Jurkat, Clone E6-1 (cell line): Measurements from ENCODE around the gene WDR5.

Source experiments
- DNase-seq: peaks from one replicate; pipeline ENCODE4 v3.0.0-alpha.2; 2011; ENCODE audit warnings: low read depth, low spot score
- H3K4me3 ChIP-seq: 2 replicates; pipeline ENCODE4 v1.5.1; 2011; ENCODE audit warnings: mild to moderate bottlenecking, low read length, control low read depth, moderate library complexity

WDR5 gene

DNA sequence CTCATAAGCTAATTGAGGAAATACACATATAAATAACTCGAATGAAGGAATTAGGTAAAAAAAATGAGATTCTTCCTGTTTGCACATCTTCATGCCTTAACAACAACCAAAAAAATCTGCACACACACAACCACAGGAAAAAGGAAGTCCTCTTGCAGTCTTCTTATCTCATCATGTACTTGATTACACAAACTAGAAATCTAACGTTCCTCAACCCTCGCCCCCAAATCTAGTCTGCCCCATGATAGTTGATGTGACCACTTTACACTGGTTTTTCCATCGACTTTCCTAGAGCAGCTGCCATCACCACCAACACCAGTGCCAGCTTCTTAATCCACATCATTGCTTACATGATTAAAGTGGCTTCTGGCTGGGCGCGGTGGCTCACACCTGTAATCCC, 59.7 kb downstream of the WDR5 start:
- peak; percentile 63 for DNase-seq
- H3K4me3 ChIP-seq = no peak overlapping the region

DNA sequence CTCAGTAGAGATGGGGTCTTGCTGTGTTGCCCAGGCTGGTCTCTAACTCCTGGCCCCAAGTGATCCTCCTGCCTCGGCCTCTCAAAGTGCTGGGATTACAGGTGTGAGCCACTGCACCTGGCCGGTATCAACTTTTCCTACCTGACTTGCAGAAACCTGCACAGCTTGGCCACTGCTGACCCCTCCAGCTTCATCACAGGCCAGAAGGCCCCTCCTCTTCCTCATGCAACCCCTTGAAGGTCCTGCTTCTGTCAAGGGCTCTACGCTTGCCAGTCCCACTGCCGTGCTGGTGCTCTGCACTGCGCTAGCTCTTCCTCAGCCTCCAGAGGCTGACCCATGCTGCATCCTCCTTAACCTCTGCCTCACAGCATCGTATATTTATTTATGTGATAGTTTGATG, 61.0 kb downstream of the WDR5 start:
- no peak for DNase-seq
- no peak overlapping the region for H3K4me3 ChIP-seq

DNA sequence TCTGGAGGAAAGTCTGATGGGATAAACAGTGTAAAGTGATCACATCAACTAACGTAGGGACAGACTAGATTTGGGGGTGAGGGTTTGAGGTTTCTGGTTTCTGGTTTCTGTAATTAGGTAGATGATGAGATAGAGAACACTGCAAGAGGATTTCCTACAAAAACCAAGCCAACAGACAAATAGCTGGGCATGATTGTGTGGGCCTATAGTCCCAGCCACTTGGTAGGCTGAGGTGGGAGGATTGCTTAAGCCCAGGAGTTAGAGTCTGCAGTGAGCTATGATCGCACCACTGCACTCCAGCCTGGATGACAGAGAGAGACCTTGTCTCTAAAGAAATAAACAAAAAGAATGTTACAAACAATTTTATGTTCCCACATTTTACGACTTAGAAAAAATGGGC, 62.9 kb downstream of the WDR5 start:
- no peak overlapping the region for H3K4me3 ChIP-seq
- peak; percentile 37 for DNase-seq

DNA sequence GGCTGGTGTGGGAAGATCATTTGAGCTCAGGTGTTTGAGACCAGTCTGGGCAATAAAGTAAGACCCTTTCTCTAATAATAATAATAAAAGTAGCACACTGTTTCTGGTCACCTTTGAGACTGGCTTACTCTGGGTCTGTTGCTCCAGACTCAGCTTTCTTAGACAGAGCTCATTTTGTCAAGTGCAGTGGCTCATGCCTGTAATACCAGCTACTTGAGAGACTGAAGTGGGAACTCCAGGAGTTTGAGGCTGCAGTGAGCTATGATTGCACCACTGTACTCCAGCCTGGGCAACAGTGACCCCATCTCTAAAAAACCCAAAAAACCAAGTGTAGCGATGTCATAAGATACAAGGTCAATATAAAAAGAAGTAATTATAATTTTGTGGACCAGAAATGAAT, 64.8 kb downstream of the WDR5 start:
- no peak for DNase-seq

DNA sequence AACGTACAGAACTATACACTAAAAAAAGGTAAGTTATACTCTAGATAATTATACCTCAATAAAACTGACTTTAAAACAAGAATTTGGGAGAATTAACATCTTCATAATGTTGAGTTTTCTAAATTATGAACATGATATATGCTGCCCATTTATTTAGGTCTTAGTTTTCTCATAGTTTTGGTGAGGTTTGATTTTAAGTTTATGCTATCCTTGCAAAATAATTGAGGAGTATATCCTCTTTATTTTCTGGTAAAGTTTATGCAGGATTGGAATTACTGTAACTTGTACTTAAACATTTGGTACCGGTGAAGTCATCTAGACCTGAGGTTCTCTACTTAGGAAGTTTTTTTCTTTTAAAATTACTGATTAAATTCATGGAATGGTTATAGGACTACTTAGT, 67.3 kb downstream of the WDR5 start:
- no peak for DNase-seq
- no peak overlapping the region for H3K4me3 ChIP-seq

More for the DNA sequence above, 64.8 kb downstream of the WDR5 start:
- H3K4me3 ChIP-seq = no peak overlapping the region

DNA sequence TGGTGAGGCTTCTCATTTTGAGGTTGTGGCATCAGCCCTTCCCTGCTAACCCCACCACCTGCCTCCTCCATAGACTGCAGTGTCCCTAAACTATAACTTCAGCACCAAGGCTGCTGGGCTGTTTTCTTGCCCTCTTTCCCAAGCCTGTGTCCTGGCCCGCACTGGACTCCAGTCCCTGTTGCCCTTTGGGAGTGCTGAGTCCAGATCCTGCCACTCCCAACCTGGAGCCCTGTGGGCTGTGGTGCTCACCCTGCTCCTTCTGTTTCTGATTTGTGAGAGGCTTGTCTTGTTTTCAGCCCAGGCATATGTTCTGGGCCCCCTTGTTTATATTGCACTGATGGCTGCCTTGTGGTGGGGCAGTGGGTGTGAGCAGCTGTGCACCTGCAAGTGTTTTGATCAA, 68.2 kb downstream of the WDR5 start:
- no peak for DNase-seq
- no peak overlapping the region for H3K4me3 ChIP-seq

DNA sequence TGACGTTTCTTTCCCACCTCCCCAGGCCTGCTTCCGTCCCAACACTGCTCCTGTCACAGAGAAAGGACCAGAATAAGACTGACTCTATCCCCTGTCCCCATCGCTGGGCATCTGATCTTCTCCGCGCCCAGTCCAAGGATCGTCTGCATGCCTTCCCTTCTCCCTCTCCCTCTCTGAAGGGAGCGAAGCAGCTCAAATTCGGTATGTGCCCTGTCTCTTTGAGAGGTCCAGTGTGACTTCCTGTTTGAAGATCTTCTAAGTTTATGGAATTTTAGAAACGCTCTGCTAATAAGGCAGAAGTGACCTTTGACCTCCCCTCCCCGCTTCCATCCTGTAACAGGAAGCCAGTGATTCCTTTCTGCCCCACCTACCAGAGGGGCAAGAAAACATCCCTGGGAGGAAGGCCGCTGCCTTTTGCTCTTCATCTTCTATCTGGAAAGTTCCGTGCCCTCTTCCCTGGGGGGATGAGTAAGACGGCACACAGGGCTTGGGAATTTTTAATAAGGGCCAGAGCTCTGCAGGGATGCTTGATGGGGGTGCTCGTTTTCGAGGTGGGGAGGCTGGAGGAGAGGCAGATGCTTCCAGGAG, 69.2 kb downstream of the WDR5 start:
- no peak overlapping the region for H3K4me3 ChIP-seq
- no peak for DNase-seq

DNA sequence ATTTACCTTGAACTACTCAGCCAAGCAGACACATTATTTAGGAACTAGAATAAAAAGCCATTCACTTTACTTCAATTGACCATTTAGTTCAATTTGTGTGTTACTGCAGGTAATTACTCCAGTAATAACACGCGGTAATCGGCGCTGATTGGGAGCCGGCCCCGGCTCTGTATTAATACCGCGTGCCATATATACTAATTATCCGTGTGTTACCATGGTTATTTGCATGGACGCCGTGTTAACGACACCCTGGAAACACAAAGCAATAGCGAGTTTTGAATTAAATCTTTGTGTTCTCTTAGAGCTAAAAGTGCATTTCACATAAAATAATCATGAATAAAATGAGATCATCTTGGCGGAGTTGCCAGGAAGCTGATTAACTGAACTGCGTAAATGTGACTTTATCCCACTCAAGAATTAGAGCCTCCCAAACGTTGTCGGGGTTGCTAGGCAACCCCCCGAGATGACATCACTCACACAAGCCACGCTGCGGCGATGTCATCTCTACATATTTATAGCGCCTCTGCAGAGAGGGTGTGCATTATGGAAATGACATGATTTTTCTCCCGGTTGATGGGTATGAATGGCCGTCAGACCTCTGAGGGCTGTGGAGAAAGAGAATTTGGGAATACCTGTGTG, 69.9 kb downstream of the WDR5 start:
- no peak for DNase-seq

DNA sequence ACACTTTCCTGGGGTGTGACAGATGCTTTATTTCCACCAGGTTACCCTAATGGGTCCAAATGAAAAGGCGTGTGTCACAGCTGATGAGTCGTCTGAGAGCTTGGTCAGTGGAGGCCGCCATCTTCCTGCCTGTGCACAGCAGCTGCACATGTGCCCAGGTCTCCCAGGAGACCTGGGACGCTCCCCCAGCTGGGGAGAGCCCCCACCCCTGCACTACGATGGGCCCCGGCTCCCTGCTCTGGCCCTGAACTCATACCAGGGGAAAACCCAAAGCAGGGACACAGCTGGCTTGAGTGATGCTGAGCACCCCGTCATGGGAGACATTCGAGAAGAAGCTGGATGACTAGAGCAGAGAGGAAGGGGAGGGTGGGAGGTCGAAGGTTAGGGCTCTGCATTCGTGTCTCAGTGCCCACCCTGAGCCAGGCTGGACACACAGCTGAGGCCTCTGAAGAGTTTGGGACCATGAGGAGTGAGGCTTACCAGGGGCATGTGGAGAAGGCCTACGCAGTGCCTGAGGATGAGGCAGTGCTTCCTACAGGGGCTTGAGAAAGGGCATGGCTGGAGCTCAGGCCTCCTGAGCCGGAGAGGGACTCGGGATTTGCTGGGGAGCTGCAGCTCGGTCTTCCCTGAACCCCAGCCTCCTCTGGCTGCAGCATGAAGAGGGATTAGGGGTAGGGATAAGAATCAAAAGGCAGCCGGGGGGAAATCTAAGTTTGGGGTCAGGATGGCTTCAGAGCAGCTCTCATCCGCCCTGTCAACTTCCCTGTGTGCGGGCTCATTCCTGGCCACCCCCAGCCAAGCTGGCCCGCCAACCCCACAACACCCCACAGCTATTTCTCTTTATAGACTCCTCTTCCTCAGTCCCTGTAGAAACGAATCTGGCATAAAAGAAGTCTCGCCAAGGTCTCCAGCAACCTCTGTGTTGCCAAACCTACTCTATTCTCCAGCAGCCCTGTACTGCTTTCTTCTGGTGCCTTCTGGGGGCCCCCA, 70.7 kb downstream of the WDR5 start:
- H3K4me3 ChIP-seq = no peak overlapping the region
- no peak for DNase-seq

More for the DNA sequence above, 69.9 kb downstream of the WDR5 start:
- no peak overlapping the region for H3K4me3 ChIP-seq

DNA sequence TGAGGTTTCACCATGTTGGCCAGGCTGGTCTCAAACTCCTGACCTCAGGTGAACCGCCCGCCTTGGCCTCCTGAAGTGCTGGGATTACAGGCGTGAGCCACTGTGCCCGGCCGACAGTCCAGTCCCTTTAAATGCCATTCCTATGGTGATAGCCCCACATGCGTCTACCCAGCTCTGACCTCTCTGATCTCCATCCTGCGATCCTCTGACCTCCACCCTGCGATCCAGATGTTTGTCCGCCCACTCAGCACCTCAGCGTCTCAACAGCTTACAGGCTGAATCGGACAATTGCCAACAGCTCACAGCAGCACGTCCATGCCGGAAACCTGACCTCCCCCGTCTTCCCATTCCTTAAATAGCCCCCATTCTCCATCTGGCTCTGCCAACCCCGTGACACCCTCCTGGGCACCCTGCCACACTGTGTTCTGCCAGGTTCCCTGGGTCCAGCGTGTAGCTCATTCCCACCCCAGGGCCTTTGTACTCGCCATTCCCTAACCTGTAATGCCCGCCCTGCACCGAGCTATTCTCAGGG, 72.5 kb downstream of the WDR5 start:
- DNase-seq = no peak
- H3K4me3 ChIP-seq = no peak overlapping the region

DNA sequence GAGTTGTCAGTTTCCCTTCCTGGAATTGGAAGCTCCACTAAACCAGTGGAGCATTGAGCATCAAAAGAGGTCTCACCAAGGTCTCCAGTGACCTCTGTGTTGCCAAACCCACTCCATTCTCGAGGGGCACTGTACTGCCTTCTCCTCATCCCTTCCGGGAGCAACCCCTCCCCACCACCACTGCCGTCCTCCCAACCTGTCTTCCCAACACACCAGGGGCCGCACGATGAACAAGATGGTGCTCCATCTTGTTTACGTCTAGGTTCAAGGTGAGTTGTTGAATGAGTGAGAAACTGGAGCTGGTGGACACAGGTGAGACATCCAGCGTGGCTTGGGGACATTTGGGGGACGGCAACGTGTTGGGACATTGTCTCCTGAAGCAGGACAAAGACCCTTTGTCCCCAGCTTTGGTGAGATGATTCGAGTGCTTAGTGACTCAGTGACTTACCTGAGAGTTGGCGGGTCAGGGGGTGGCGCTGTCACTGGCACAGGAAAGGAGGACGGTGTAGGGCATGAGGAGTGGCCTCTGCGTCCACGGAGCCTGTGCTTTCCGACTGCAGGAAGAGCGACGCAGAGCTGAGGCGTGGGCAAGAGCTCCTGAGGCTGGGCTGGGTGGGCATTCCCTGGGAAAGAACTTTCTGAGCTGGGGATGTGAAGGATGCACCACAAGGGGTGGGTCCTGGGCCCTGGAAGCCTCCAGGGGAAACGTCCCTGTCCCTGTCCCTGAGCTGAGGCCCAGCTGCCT, 73.3 kb downstream of the WDR5 start:
- H3K4me3 ChIP-seq = no peak overlapping the region
- DNase-seq = no peak
